Thyroid gland (tissue), 4 donors: ENCODE measurements around the gene POLR2C.

Experiments
- CTCF ChIP-seq, 6 experiments: fragments of 200-600 bp in 3 of 6; fragments of 450-650 bp in 3 of 6; sonication (generic) in 3 of 6; IDR thresholded peaks; one replicate each; pipeline ENCODE4 v1.5.1; 2016 to 2019; ENCODE audit warnings: antibody characterized with exemption in 6 of 6, mild to moderate bottlenecking in 2 of 6, inconsistent platforms in 1 of 6, moderate library complexity in 1 of 6
- POLR2A ChIP-seq, 2 donors: fragments of 450-650 bp; IDR thresholded peaks; one replicate each; pipeline ENCODE4 v1.6.1; 2017; ENCODE audit warnings: antibody characterized with exemption in 2 of 2, mild to moderate bottlenecking in 2 of 2, moderate library complexity in 1 of 2

DNA sequence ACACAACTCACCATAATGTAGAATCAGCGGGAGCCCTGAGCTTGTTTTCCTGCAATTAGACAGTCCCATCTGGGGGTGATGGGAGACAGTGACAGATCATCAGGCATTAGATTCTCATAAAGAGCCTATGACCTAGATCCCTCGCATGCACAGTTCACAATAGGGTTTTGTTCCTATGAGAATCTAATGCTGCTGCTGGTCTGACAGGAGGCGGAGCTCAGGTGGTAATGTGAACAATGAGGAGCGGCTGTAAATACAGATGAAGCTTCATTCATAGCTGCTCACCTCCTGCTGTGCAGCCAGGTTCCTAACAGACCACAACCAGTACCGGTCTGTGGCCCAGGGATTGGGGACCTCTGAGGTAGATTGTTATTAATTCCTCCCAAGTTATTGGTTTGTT is 26.8 kb downstream of the POLR2C start:
- TF ChIP-seq CTCF (IDR thresholded peaks at IDR 0.05) (no peak), POLR2A (IDR thresholded peaks at IDR 0.05) (no peak)
